Natural killer cell treated with Interleukin-12 subunit alpha and Interleukin-12 subunit beta and Interleukin-15 and Interleukin-18, amount 100 ng/mL, for 72 hours (primary cell): ENCODE data around the gene GALE. TPM values are rescaled to one million over a fixed set of nuclear protein-coding genes. Genes with fewer than 3 reads are reported as not detected.
A peak's percentile ranks its signal among the peaks of the same experiment; 100 is the strongest.
"Not testable (repeated sequence)": the region's sequence is repeated elsewhere in the genome, so short reads cannot be mapped to it uniquely, and the experiment has no call there.

ENCODE experiments used
- ATAC-seq, 2 donors: fragments of 150-1000 bp; cut with Tn5 transposase in 1 of 2; sonication (Bioruptor Pico), chemical (Tn5 transposase) in 1 of 2; 2 replicates each; pipeline ENCODE4 v1.10.0; 2021
- DNase-seq: peaks from one replicate; pipeline ENCODE4 v3.0.0; 2022; ENCODE audit warnings: low spot score
- H3K27ac Mint-ChIP-seq, 2 donors: 1 replicate in 1 of 2; 2 replicates in 1 of 2; pipeline ENCODE4 v1.8.0; 2022; ENCODE audit warnings: mixed read lengths in 2 of 2, mild to moderate bottlenecking in 1 of 2, moderate library complexity in 1 of 2
- H3K27me3 Mint-ChIP-seq, 2 donors: 1 replicate in 1 of 2; 2 replicates in 1 of 2; pipeline ENCODE4 v1.8.0; 2022; ENCODE audit warnings: mixed read lengths in 2 of 2
- H3K36me3 Mint-ChIP-seq: one replicate; pipeline ENCODE4 v1.8.0; 2022; ENCODE audit warnings: mixed read lengths
- H3K4me1 Mint-ChIP-seq, 2 donors: 1 replicate in 1 of 2; 2 replicates in 1 of 2; pipeline ENCODE4 v1.8.0; 2022; ENCODE audit warnings: low read depth in 2 of 2, mixed read lengths in 2 of 2, mild to moderate bottlenecking in 1 of 2
- H3K4me3 Mint-ChIP-seq: one replicate; pipeline ENCODE4 v1.8.0; 2022; ENCODE audit warnings: mixed read lengths
- H3K9me3 Mint-ChIP-seq: 2 replicates; pipeline ENCODE4 v1.8.0; 2022; ENCODE audit warnings: mixed read lengths
- total RNA-seq, 2 donors: library from RNA; stranded (reverse); gene quantifications; one replicate each; pipeline ENCODE4 v1.2.3, GENCODE V29; 2022

The GALE gene
- 10 to 100 TPM; 54.3 to 68.1 TPM for total RNA-seq

DNA sequence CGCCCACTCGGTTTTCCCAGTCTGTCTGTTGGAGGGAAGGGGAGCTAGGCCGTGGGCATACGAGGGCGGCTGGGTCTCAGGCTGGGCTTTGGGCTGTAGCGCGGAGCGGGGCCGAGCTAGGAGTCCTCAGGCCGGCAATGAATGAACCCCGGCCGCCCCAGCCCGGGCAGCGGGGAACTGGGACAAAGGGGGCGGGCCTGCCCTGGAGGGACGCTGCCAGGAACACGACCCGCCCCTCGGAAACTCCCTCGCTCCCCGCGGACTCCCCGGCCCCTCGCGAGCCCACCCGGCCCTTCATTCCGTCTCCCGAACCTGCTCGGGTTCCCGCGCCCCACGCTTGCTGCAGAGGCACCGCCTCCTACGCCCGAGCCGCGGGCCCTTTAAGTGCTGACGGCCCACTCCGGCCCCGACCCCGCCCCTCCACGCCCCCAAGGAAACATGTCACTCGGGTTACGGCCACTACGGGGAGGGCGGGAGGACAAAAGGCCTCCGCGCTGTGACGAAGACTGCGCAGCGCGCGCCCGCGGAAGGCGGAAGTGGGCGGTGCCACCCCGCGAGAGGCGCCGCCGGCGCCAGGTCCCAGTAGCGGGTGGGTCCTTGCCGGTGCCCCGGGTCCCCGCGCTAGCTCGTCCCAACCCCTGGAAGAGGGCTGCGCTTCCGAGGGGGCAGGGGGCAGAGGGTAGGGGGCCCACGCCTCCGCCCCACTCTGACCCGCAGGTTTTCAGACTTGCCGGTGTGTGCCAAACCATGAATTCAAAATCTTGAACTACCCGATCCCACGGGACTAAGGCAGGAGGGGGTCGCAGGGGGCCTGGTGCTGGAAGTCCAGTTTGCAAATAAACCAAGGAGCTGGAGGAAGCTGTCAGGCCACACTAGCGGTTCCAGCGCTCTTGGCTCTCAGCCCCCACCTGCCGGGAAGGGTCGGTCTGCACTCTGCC is at the start of gene GALE:
Gene GALE, minus strand, starts transcription at position 355 of the 938 bp plus-strand sequence. CDS start 1,747 bp downstream, outside the sequence.
- no peaks in the 10 kb centered on the region for H3K36me3 Mint-ChIP-seq
- H3K4me3 Mint-ChIP-seq: peak within 1 kb of the TSS; percentile 95
- peak within 1 kb of the TSS; percentile 85 to 93 for H3K27ac Mint-ChIP-seq

DNA sequence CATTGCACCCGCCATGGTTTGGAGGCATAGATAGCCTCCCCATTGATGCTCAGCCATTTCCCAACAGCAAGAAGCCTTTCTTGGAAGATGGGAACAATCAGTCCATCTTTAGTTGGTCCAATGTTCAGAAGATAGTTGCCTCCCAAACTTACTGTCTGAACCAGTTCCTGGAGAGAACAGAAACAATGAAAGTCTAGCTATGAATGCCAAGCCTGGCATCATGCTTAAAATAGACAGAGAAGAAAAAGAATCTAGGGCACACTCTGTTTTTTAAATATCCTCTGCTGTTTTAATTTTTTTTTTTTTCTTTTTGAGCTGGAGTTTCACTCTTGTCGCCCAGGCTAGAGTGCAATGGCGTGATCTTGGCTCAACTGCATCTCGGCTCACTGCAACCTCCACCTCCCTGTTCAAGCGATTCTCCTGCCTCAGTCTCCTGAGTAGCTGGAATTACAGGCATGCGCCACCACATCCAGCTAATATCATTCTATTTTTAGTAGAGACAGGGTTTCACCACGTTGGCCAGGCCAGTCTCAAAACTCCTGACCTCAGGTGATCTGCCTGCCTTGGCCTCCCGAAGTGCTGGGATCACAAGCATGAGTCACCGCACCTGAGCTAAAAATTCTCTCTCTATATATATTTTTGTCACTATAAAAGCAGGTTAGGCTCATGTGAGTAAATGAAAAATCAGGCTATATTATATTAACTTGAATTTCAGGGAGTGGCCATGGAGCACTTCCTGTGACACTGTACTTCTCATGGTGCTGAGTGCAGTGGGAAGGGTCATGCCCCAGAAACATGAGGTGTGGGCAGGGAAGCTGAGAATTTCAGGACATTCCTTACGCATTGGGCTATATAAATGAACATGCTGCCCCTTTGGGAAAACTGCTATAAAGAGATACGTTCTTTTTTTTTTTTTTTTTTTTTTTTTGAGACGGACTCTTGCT is 48.4 kb upstream of the GALE start:
- H3K27me3 Mint-ChIP-seq: no peaks in the 10 kb centered on the region
- peaks cover 0 to 4% of the 10 kb centered on the region in 2 donors for H3K4me1 Mint-ChIP-seq
- peaks cover 18% of the 10 kb centered on the region for H3K36me3 Mint-ChIP-seq
- no peaks in the 10 kb centered on the region for H3K9me3 Mint-ChIP-seq
- DNase-seq (no peak), ATAC-seq (no peak)
- H3K4me3 Mint-ChIP-seq: no peak overlapping the region
- H3K27ac Mint-ChIP-seq: no peak overlapping the region

More for the DNA sequence above, at the start of gene GALE:
- Mint-ChIP-seq H3K4me1 (peaks cover 9 to 11% of the 10 kb centered on the region in 2 donors), H3K9me3 (no peaks in the 10 kb centered on the region), H3K27me3 (no peaks in the 10 kb centered on the region)
- peak; percentile 98 for DNase-seq
- peak; percentile 94 to 96 for ATAC-seq

DNA sequence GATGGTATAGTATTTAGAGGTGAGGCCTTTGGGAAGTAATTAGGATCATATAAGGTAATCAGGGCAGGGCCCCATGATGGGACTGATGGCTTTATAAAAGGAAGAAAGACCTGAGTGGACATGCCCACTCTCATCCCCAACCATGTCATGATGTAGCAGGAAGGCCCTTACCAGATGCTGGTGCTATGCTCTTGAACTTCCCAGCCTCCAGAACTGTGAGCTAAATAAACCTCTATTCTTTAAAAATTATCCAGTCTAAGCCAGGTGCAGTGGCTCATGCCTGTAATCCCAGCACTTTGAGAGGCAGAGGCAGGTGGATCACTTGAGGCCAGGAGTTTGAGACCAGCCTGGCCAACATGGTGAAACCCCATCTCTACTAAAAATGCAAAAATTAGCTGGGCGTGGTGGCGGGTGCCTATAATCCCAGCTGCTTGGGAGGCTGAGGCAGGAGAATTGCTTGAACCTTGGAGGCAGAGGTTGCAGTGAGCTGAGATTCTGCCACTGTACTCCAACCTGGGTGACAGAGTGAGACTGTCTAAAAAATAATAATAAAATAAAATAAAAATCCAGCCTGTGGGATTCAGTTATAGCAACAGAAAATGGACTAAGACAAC is 47.0 kb upstream of the GALE start:
- H3K4me3 Mint-ChIP-seq, H3K27me3 Mint-ChIP-seq: not testable (repeated sequence)
- peaks cover 18% of the 10 kb centered on the region for H3K36me3 Mint-ChIP-seq

DNA sequence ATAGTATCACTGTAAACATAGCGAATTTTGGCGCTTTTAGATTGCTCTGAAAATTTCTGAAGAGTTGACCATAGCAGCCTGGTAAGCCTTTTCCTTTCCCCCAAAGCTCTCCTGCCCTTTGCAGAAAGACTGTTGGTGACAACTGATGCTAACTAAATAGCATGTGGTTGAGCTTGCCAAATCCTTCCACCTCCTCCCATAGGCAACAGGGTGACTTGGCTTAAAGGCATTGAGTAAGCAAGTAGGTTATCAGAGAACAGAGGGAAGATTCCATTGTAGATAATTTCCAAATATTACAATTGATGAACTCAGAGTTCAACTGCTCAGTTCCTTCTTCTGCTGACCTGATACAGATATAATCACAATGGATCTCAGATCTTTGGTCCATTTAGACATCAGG is 44.6 kb upstream of the GALE start:
- Mint-ChIP-seq H3K27me3 (no peaks in the 10 kb centered on the region), H3K4me3 (no peak overlapping the region), H3K27ac (no peak overlapping the region), H3K4me1 (peaks cover 0 to 4% of the 10 kb centered on the region in 2 donors), H3K9me3 (no peaks in the 10 kb centered on the region), H3K36me3 (peaks cover 18% of the 10 kb centered on the region)
- DNase-seq: no peak
- ATAC-seq: no peak

More for the DNA sequence above, 47.0 kb upstream of the GALE start:
- H3K27ac Mint-ChIP-seq, H3K4me1 Mint-ChIP-seq, ATAC-seq, DNase-seq, H3K9me3 Mint-ChIP-seq: not testable (repeated sequence)

DNA sequence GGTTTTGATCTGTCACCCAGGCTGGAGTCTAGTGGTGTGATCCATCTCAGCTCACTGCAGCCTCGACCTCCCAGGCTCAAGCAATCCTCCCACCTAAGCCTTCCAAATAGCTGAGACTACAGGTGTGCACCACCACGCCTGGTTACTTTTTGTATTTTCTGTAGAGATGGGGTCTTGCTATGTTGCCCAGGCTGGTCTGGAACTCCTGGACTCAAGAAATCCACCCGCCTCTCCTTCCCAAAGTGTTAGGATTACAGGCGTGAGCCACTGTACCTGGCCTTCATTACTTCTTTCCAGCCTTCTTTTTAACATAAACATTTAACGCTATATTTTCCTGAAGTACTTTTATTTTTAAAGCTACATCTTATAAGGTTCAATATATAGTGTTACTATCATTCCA is 43.1 kb upstream of the GALE start:
- no peak for DNase-seq
- Mint-ChIP-seq H3K4me3 (no peak overlapping the region), H3K27ac (no peak overlapping the region), H3K27me3 (no peaks in the 10 kb centered on the region), H3K36me3 (peaks cover 18% of the 10 kb centered on the region), H3K4me1 (peaks cover 0 to 4% of the 10 kb centered on the region in 2 donors), H3K9me3 (no peaks in the 10 kb centered on the region)
- ATAC-seq: no peak

DNA sequence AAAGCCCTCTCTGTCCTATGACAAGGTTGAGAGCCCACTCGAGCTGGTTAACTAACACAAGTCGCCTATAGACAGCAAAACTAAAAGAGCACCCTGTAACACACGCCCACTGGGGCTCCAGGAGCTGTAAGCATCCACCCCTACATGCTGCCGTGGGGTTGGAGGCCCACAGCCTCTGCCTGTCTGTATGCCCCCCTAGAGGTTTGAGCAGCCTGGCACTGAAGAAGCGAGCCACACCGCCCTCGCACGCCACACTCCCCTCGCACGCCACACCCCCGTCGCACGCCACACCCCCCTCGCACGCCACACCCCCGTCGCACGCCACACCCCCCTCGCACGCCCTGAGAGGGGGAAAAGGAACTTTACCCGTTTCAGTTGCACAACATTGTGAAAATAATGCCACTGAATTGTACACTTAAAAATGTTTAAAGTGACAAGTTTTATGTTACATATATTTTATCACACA is 37.9 kb upstream of the GALE start:
- peaks cover 7 to 8% of the 10 kb centered on the region in 2 donors for H3K27me3 Mint-ChIP-seq
- no peaks in the 10 kb centered on the region for H3K36me3 Mint-ChIP-seq
- DNase-seq: peak; percentile 77
- peaks cover 8 to 10% of the 10 kb centered on the region in 2 donors for H3K4me1 Mint-ChIP-seq
- H3K9me3 Mint-ChIP-seq: no peaks in the 10 kb centered on the region
- no peak overlapping the region for H3K27ac Mint-ChIP-seq
- ATAC-seq: peak; percentile 99 to 100
- H3K4me3 Mint-ChIP-seq: peak overlapping the region; percentile 74

DNA sequence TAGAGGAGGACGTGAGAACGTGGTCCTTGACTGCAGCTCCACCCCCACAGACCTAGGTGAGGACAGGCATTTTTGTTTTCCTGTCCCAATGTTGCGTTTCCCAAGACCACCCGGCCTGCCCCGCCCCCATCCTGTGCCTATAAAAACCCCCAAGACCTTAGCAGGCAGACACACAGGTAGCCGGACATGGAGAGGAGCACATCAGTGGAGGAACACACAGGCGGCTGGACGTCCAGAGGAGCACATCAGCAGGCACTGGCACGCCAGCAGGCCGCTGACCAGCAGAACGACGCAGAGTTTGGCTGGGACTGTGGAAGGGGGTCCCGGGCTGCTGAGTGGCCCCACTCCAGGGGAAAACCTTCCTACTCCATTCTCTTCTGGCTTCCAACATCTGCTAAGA is 37.4 kb upstream of the GALE start:
- peak overlapping the region; percentile 74 for H3K4me3 Mint-ChIP-seq
- H3K27me3 Mint-ChIP-seq: peaks cover 7 to 8% of the 10 kb centered on the region in 2 donors
- DNase-seq (no peak), ATAC-seq (peak in 1 of 2 donors; percentile 16)
- H3K9me3 Mint-ChIP-seq: no peaks in the 10 kb centered on the region
- peaks cover 8 to 10% of the 10 kb centered on the region in 2 donors for H3K4me1 Mint-ChIP-seq
- no peak overlapping the region for H3K27ac Mint-ChIP-seq
- no peaks in the 10 kb centered on the region for H3K36me3 Mint-ChIP-seq

DNA sequence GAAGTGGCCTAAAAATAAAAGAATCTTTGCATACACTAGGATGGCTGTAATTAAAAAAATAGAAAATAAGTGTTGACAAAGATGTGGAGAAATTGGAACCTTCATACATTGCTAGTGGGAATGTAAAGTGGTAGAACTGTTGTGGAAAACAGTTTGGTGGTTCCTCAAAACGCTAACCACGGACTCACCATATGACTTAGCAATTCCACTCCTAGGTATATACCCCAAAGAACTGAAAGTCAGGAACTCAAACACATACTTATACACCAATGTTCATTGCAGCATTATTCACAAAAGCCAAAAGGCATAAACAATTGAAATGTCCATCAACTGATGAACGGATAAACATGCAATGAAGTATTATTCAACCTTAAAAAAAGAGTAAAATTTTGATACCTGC is 35.5 kb upstream of the GALE start:
- peaks cover 8 to 10% of the 10 kb centered on the region in 2 donors for H3K4me1 Mint-ChIP-seq
- no peak overlapping the region for H3K27ac Mint-ChIP-seq
- peaks cover 7 to 8% of the 10 kb centered on the region in 2 donors for H3K27me3 Mint-ChIP-seq
- no peak for DNase-seq
- H3K9me3 Mint-ChIP-seq: no peaks in the 10 kb centered on the region
- H3K36me3 Mint-ChIP-seq: no peaks in the 10 kb centered on the region
- H3K4me3 Mint-ChIP-seq: no peak overlapping the region
- no peak for ATAC-seq

DNA sequence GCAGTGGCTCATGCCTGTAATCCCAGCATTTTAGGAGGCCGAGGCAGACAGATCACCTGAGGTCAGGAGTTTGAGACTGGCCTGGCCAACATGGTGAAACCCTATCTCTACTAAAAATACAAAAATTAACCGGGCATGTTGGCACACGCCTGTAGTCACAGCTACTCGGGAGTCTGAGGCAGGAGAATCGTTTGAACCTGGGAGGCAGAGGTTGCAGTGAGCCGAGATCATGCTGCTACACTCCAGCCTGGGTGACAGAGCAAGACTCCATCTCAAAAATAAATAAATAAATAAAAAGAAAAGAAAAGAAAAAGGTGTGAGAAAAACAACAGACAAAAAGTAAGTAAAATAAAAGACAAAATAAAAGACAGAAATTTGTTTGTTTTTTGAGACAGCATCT is 33.6 kb upstream of the GALE start:
- not testable (repeated sequence) for DNase-seq, H3K9me3 Mint-ChIP-seq, H3K36me3 Mint-ChIP-seq, H3K27ac Mint-ChIP-seq, ATAC-seq, H3K4me1 Mint-ChIP-seq, H3K27me3 Mint-ChIP-seq, H3K4me3 Mint-ChIP-seq

DNA sequence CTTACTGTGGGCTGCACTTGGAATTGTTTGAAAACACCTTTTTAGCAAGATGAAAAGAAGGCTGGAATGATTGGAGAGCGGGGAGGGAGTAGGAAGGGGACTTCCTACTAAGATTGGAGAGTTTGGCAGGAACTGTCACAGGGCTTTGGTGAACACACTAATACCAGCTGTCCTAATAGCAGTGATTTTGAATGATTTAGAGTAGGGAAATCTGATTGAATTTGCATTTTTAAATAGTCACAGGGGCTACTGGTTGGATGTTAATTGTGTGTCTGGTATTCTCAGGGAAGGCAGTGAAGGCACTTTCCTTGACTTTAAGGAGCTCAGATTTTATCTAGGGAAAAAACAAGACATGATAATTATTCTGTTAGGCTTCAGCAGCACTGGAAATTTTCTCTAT is 27.2 kb upstream of the GALE start:
- no peak overlapping the region for H3K4me3 Mint-ChIP-seq
- no peak for ATAC-seq
- H3K36me3 Mint-ChIP-seq: no peaks in the 10 kb centered on the region
- peaks cover 17 to 20% of the 10 kb centered on the region in 2 donors for H3K4me1 Mint-ChIP-seq
- no peaks in the 10 kb centered on the region for H3K9me3 Mint-ChIP-seq
- no peaks in the 10 kb centered on the region for H3K27me3 Mint-ChIP-seq
- H3K27ac Mint-ChIP-seq: no peak overlapping the region
- DNase-seq: no peak

DNA sequence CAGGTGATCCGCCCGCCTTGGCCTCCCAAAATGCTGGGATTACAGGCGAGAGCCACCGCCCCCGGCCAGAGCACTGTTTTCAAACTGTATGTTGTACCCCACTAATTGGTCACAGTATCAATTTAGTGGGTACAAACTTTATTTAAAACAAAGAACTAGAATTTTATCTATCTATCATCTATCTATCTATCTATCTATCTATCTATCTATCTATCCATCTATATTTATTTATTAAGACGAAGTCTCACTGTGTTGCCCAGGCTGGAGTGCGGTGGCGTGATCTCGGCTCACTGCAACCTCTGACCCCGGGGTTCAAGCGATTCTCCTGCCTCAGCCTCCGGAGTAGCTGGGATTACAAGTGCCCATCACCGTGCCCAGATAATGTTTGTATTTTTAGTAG is 26.0 kb upstream of the GALE start:
- not testable (repeated sequence) for H3K4me3 Mint-ChIP-seq, ATAC-seq, DNase-seq, H3K27me3 Mint-ChIP-seq, H3K9me3 Mint-ChIP-seq, H3K36me3 Mint-ChIP-seq, H3K27ac Mint-ChIP-seq
- peaks cover 17 to 20% of the 10 kb centered on the region in 2 donors for H3K4me1 Mint-ChIP-seq

DNA sequence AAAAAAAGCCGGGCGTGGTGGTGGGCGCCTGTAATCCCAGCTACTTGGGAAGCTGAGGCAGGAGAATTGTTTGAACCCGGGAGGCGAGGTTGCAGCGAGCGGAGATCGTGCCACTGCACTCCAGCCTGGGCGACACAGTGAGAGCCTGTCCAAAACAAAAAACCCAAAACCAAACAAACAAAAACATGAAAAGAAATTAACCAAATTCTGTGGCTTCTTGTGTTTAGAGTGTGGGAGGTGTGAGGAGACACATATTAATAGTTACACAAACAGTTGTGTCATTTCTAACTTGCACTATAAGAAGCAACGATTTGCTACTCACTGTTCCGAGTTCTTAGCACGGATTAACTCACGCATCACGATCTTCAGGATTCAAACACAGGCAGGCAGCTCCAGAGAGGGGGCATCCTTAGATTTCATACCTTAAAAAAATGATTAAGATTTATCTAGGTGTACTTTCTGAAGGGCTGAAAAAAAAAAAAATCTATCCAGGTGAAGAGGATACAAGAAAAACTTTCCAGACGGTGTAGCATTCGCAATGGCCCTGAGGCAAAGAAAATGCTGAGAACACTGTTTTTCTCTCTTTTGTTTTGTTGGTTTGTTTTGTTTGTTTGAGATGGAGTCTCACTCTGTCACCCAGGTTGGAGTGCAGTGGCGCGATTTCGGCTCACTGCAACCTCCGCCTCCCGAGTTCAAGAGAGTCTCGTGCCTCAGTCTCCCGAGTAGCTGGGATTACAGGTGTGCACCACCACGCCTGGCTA is 25.4 kb upstream of the GALE start:
- Mint-ChIP-seq H3K27ac (peak overlapping the region; percentile 92 to 96), H3K36me3 (no peaks in the 10 kb centered on the region), H3K4me3 (peak overlapping the region; percentile 90), H3K27me3 (no peaks in the 10 kb centered on the region), H3K4me1 (peaks cover 17 to 20% of the 10 kb centered on the region in 2 donors), H3K9me3 (no peaks in the 10 kb centered on the region)
- peak in 1 of 2 donors; percentile 59 for ATAC-seq
- DNase-seq: no peak
